NB4 (cell line): ENCODE results near the gene HPS1.

Experiments
- CTCF ChIP-seq: IDR thresholded peaks from one replicate; pipeline ENCODE4 v1.5.1; 2012; ENCODE audit warnings: low read depth, low read length
- POLR2A ChIP-seq: IDR thresholded peaks from 2 replicates; pipeline ENCODE4 v1.6.1; 2011; ENCODE audit warnings: mild to moderate bottlenecking; ENCODE audit not compliant: insufficient read length; ENCODE audit errors: extremely low read depth

- TF ChIP-seq CTCF (no peak), POLR2A (no peak)
Measured at GRCh38 chr10:98424295-98425254, 22.2 kb downstream of the HPS1 start.
